ENCODE data around the gene B4GALT1. TPM values are rescaled to one million over a fixed set of nuclear protein-coding genes. Genes with fewer than 3 reads are reported as not detected.

The B4GALT1 gene
- total and polyA plus RNA-seq, 7 donors, result 20.3 to 107 (median 25.5) TPM

DNA sequence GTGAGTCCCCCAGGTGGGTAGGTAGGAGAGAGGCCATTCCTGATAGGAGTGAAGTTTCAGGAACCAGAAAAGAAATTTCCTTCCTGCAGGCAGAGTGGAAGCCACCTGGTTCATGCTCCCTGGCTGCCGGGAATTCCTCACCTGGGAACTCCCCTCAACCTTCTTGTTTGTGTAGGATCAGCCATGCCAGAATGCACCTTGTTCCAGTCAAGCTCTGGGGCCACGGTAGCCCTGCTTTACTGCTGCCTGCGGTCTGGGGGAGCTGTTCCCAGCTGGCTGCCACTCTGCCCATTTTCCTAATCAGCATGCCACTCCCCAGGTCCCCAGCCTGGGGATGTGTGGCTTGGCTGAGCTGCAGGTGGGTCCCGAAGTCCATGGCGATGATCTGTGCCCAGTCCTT lies 18.7 kb upstream of the B4GALT1 start:
- no peak for TF ChIP-seq EP300 (IDR thresholded peaks at IDR 0.05)
- TF ChIP-seq, protein P1, sequence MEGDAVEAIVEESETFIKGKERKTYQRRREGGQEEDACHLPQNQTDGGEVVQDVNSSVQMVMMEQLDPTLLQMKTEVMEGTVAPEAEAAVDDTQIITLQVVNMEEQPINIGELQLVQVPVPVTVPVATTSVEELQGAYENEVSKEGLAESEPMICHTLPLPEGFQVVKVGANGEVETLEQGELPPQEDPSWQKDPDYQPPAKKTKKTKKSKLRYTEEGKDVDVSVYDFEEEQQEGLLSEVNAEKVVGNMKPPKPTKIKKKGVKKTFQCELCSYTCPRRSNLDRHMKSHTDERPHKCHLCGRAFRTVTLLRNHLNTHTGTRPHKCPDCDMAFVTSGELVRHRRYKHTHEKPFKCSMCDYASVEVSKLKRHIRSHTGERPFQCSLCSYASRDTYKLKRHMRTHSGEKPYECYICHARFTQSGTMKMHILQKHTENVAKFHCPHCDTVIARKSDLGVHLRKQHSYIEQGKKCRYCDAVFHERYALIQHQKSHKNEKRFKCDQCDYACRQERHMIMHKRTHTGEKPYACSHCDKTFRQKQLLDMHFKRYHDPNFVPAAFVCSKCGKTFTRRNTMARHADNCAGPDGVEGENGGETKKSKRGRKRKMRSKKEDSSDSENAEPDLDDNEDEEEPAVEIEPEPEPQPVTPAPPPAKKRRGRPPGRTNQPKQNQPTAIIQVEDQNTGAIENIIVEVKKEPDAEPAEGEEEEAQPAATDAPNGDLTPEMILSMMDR (IDR thresholded peaks at IDR 0.05), result no peak
- no peak for TF ChIP-seq POLR2AphosphoS5 (IDR thresholded peaks at IDR 0.05)
- TF ChIP-seq POLR2A (IDR thresholded peaks at IDR 0.05), result no peak
- Histone ChIP-seq H3K4me3 (no peak overlapping the region), H3K27ac (peak overlapping the region in 1 of 4 donors; percentile 61), H3K27me3 (no peaks in the 10 kb centered on the region), H3K9me3 (no peaks in the 10 kb centered on the region), H3K4me1 (peaks cover 0 to 50% (median 34%) of the 10 kb centered on the region in 4 donors), H3K36me3 (no peaks in the 10 kb centered on the region)
- intact Hi-C loops (cut with DNase I), result no loop called here
- WGBS, 2 donors, result 48 to 70% methylated on average over 5 of the region's 5 CpGs
- DNase-seq, result no peak

DNA sequence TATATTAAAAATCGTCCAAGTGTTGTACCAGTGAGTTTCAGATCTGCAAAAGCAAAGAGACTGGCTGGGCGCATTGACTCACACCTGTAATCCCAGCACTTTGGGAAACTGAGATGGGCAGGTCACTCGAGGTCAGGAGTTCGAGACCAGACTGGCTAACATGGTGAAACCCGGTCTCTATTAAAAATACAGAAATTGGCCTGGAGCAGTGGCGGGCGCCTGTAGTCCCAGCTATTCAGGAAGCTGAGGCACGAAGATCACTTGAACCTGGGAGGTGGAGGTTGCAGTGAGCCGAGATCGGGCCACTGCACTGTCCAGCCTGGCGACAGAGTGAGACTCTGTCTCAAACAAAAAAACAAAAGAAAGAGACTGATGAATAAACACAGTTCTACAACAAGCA lies 18.3 kb upstream of the B4GALT1 start:
- Histone ChIP-seq H3K27me3 (no peaks in the 10 kb centered on the region), H3K4me3 (no peak overlapping the region), H3K9me3 (no peaks in the 10 kb centered on the region), H3K36me3 (no peaks in the 10 kb centered on the region), H3K4me1 (peaks cover 0 to 50% (median 34%) of the 10 kb centered on the region in 4 donors), H3K27ac (no peak overlapping the region)
- no peak for DNase-seq
- no peak for TF ChIP-seq EP300 (IDR thresholded peaks at IDR 0.05)
- WGBS, 2 donors, result 87% methylated on average over 11 of the region's 11 CpGs
- intact Hi-C loops (cut with DNase I), result no loop called here

DNA sequence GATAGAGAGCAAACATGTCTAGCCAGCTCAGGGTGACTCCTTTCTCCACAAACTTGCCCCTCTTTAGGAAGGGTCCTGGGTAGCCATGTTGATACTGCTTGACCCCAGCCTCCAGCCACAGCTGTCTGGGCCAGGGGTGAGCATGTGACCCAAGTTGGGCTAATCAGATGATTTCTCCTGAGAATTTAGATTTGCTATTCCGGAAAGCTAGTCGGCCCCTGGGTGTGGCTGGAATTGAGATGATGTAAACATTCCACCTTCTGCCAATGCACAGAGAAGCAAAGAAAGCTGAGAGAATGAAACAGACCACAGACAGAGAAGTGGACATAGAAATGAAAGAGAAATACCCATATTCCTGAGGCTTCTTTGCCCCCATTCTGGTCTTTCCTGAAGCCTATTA lies 17.8 kb upstream of the B4GALT1 start:
- Histone ChIP-seq H3K9me3 (no peaks in the 10 kb centered on the region), H3K4me3 (no peak overlapping the region), H3K36me3 (no peaks in the 10 kb centered on the region), H3K27me3 (no peaks in the 10 kb centered on the region), H3K27ac (no peak overlapping the region), H3K4me1 (peaks cover 0 to 47% (median 34%) of the 10 kb centered on the region in 4 donors)
- WGBS, 2 donors, result 14 to 42% methylated on average over 2 of the region's 2 CpGs
- intact Hi-C loops (cut with DNase I), result no loop called here
- no peak for DNase-seq
- TF ChIP-seq POLR2AphosphoS5 (IDR thresholded peaks at IDR 0.05) (no peak), POLR2A (IDR thresholded peaks at IDR 0.05) (no peak), EP300 (IDR thresholded peaks at IDR 0.05) (no peak)
- TF ChIP-seq, protein P1 (IDR thresholded peaks at IDR 0.05), result no peak

DNA sequence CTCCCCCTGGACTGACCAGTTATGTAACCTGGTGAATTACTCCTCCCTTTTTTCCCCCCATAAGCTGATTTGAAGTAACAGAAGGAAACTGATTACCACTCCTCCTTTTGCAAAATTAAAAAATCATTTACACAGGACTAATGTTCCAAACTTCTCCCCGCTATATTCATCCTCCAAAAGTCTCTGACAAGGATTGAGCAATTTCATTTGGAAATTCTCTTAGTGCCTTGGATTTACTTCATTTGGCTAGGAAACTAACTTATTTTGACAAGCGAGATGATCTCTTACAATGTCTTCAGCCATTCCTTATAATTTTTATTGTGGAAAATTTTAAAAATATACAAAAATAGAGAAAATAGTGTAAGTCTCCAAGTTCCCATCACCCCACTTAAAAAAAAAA lies 15.4 kb upstream of the B4GALT1 start:
- no peaks in the 10 kb centered on the region for H3K9me3 ChIP-seq
- H3K27me3 ChIP-seq, result no peaks in the 10 kb centered on the region
- H3K4me3 ChIP-seq, result no peak overlapping the region
- no peaks in the 10 kb centered on the region for H3K36me3 ChIP-seq
- H3K4me1 ChIP-seq, result peaks cover 0 to 27% (median 20%) of the 10 kb centered on the region in 4 donors
- intact Hi-C loops (cut with DNase I), result no loop called here
- no peak for TF ChIP-seq EP300 (IDR thresholded peaks at IDR 0.05)
- TF ChIP-seq, protein P1 (IDR thresholded peaks at IDR 0.05), result no peak
- TF ChIP-seq POLR2AphosphoS5 (IDR thresholded peaks at IDR 0.05), result no peak
- TF ChIP-seq POLR2A (IDR thresholded peaks at IDR 0.05), result no peak
- WGBS, 2 donors, result 91 to 98% methylated on average over 2 of the region's 2 CpGs
- no peak for DNase-seq
- H3K27ac ChIP-seq, result no peak overlapping the region

DNA sequence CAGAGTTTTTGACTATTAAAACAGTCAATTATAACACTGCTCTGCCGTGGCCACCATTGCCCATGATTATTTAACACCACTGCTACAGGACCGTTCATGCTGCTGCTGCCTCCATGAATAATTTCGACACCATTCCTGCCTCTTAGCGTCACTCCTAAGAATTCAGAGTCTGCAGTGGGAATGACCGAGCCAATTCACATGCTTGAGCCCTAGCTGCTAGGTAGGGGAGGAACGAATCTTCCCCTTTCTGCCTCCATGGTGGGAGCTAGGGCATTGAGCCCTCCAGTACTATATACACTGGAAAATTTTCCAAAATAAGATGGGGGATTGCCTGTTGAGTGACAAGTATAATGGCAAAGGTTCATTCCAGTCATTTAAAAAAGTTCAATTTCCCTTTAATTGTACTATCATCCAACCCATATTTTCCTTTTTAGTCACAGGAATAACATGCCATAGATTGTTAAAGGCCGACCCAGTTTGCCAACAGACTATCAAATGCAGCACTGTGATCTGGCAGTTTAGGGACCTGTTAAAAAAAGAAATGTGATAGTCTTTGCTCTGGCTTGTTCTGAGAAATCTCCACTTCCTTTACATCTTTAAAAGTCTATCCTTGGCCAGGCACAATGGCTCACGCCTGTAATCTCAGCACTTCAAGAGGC lies 13.5 kb upstream of the B4GALT1 start:
- no peaks in the 10 kb centered on the region for H3K9me3 ChIP-seq
- H3K36me3 ChIP-seq, result no peaks in the 10 kb centered on the region
- WGBS, 2 donors, result 86 to 88% methylated on average over 8 of the region's 8 CpGs
- peaks cover 0 to 10% (median 2%) of the 10 kb centered on the region in 4 donors for H3K4me1 ChIP-seq
- TF ChIP-seq POLR2AphosphoS5 (IDR thresholded peaks at IDR 0.05), result no peak
- TF ChIP-seq, protein P1 (IDR thresholded peaks at IDR 0.05), result no peak
- no peak for TF ChIP-seq POLR2A (IDR thresholded peaks at IDR 0.05)
- TF ChIP-seq EP300 (IDR thresholded peaks at IDR 0.05), result no peak
- no peak overlapping the region for H3K27ac ChIP-seq
- H3K27me3 ChIP-seq, result no peaks in the 10 kb centered on the region
- intact Hi-C loops (cut with DNase I), result no loop called here
- no peak overlapping the region for H3K4me3 ChIP-seq
- DNase-seq, result no peak

All from sigmoid colon (tissue), 7 donors.